Measurements from ENCODE around the gene PAEP. TPM values are rescaled to one million over a fixed set of nuclear protein-coding genes. Genes with fewer than 3 reads are reported as not detected.

The PAEP gene
- total and polyA plus RNA-seq, 8 donors = not detected

GRCh38 chr9:135579889-135580660 is 18.5 kb downstream of the PAEP start:
- DNase-seq = no peak
- no peak for TF ChIP-seq CTCF (IDR thresholded peaks at IDR 0.05)
- intact Hi-C loops (cut with DNase I) = no loop called here
- H3K9me3 ChIP-seq = no peaks in the 10 kb centered on the region
- H3K4me1 ChIP-seq = no peaks in the 10 kb centered on the region
- H3K4me3 ChIP-seq = no peak overlapping the region
- H3K36me3 ChIP-seq = no peaks in the 10 kb centered on the region
- H3K27me3 ChIP-seq = no peaks in the 10 kb centered on the region
- FAIRE-seq = no peak
- 41 to 45% methylated on average over 10 of the region's 10 CpGs for WGBS, 2 donors
- ATAC-seq = no peak
- H3K27ac ChIP-seq = no peak overlapping the region

- intact Hi-C loops (cut with DNase I) = no loop called here
- ATAC-seq (no peak), DNase-seq (no peak), FAIRE-seq (no peak)
- no peak for TF ChIP-seq CTCF (IDR thresholded peaks at IDR 0.05)
- Histone ChIP-seq H3K27me3 (no peaks in the 10 kb centered on the region), H3K4me1 (no peaks in the 10 kb centered on the region), H3K9me3 (no peaks in the 10 kb centered on the region), H3K27ac (no peak overlapping the region), H3K36me3 (no peaks in the 10 kb centered on the region), H3K4me3 (no peak overlapping the region)
- 71 to 82% methylated on average over 11 of the region's 11 CpGs for WGBS, 2 donors
These were observed 19.3 kb downstream of the PAEP start for GRCh38 chr9:135580664-135581380.

- WGBS, 2 donors = 66 to 75% methylated on average over 18 of the region's 18 CpGs
- DNase-seq (no peak), FAIRE-seq (no peak), ATAC-seq (no peak)
- TF ChIP-seq CTCF (IDR thresholded peaks at IDR 0.05) = no peak
- Histone ChIP-seq H3K27me3 (no peaks in the 10 kb centered on the region), H3K36me3 (no peaks in the 10 kb centered on the region), H3K4me1 (no peaks in the 10 kb centered on the region), H3K9me3 (no peaks in the 10 kb centered on the region), H3K27ac (no peak overlapping the region), H3K4me3 (no peak overlapping the region)
- intact Hi-C loops (cut with DNase I) = no loop called here
These were observed 20.3 kb downstream of the PAEP start for GRCh38 chr9:135581636-135582426.

GRCh38 chr9:135582541-135582940 is 21.0 kb downstream of the PAEP start:
- DNase-seq (no peak), FAIRE-seq (no peak), ATAC-seq (no peak)
- intact Hi-C loops (cut with DNase I) = no loop called here
- Histone ChIP-seq H3K4me1 (no peaks in the 10 kb centered on the region), H3K9me3 (no peaks in the 10 kb centered on the region), H3K4me3 (no peak overlapping the region), H3K27ac (no peak overlapping the region), H3K27me3 (no peaks in the 10 kb centered on the region), H3K36me3 (no peaks in the 10 kb centered on the region)
- TF ChIP-seq CTCF (IDR thresholded peaks at IDR 0.05) = no peak
- WGBS, 2 donors = 62 to 76% methylated on average over 14 of the region's 14 CpGs
